HG03280 (cell line): Measurements from ENCODE around the gene FOXO6.

Experiments
- ATAC-seq: cut with Tn5 transposase; IDR thresholded peaks from one replicate; pipeline ENCODE4 v1.9.1; 2021; ENCODE audit warnings: mild to moderate bottlenecking, moderate library complexity; ENCODE audit not compliant: unreplicated experiment

Gene FOXO6

DNA sequence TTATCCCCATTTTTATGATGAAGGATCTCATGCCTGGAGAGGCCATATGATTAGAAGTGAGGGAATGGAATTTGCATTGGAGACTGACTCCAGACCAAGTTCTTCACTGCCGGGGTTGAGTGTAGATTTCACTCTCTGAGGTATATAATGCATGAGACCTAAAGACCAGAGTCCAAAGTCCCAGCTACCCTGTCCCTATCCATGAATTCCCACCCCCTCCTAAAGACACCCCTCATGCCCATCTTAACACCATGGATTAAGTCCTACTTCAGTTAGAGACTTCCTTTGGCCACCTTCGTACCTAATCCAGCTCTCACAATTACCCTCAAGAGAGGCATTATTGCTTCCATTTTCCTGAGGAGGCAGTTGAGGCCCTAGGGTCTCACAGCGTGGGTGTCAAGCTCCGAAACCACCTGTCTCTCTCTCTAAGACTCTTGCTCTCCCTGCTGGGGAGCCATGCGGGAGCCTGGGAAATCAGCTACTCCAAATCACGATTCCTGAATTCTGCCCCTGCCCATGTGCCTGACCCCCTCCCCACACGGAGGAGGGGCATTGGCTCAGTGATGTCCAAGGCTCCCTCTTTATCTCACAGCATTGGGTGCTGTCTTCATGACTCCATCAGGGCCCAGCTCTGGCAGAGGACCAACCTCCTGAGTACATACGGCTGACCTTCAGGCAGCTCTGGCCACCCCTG is 11.7 kb upstream of the FOXO6 start:
- ATAC-seq, result no peak

DNA sequence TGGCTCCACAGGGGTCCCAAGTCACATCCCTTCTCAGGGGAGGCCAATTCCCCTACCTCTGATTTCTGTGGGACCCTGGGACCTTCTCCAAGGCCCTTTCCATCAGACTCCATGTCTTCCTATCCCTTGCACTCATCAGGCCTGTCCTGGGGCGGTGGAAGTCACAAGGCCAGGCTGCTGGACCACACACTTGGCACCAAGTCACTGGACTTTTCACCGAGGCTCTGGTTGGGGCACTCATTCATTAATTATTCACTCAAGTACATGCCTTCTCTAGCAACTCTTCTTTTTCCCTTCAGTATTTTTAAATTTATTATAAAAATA is 11.2 kb upstream of the FOXO6 start:
- no peak for ATAC-seq

DNA sequence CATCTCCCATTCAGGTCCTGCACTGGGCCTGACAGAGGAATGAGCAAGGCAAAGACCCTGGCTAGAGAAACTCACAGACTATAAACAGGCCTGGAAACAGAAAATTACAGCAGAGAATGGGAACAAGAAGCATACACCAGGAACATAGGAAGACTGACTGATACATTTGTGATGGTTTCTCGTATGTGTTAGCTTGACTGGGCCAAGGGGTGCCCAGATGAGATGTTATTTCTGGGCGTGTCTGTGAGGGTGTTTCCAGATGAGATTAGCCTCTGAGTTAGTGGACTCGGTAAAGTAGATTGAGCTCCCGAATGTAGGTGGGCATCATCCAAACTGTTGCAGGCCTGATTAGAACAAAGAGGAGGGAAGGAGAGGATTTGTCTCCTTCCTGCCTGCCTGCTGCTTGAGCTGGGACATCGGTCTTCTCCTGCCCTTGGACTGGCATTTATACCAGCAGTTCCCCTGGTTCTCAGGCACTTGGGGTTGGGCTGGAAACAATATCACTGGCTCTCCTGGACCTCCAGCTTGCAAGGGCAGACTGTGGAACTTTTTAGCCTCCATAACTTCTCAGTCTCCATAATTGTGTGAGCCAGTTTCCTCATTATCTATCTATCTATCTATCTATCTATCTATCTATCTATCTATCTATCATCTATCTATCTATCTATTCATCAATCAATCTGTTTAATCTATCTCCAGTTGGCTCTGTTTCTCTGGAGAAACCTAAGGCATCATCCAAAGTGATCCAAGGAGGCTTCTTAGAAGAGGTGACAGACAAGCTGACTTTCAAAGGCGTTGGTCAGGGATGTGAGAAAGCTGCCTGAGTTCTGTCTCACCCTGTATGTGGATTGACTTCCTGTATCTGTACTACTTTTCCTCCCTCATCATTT is 9.7 kb upstream of the FOXO6 start:
- no peak for ATAC-seq

DNA sequence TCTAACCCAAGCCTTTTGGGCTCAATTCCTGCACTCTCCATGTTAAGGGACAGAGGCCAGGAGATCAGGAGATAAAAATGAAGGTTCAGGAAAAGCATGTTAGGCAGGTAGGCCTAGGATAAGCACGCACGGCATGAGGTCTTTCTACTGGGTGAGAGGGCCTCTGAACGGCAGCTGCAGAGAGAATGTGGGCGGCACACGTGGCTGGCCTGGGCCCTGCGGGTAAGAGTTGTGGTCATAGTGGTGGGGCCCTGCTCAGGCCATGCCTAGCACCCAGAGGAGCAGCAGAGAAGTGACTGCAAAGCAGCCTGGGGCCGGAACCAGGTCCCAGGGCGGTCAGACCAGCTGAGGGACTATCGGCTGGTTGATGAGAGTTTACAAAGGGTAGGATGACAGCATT is 7.5 kb upstream of the FOXO6 start:
- ATAC-seq, result peak; percentile 84

DNA sequence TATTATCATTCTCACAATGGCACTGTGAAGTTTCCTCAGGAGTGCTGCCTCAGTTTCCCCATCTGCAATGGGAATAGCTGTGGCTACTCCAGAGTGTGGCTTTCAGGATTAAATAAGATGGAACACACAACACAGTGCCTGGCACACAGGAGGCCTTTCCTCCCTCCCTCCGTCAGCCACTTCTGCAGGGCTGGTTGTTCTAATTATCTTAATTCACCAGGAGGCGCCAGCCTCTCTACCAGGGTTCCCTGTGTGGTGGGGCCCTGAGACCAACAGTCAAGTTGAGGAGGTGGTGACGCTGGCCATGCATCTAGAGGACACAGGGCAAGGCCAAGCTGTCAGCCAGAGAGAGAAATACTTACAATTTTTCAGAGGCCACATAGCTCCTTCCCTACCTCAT is 6.3 kb upstream of the FOXO6 start:
- ATAC-seq, result no peak

DNA sequence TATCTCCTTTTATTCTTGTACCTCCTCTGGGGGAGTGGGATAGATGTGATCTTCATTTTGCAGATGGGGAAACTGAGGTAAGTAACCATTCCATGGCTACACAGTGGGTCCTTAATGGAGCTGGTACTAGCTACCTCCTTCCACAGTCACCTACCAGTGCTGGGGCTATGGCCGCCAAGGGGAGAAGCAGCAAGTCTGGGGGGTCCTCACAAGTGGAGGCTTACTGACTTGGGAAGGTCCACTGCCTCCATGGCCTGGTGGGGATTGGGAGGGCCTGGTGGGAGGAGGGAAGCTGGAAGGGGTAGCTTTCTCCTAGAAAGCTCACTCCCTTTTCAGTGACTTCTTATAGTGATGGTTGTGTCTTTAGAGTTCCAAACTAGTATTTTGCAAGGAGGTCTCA is 5.9 kb upstream of the FOXO6 start:
- ATAC-seq, result no peak

DNA sequence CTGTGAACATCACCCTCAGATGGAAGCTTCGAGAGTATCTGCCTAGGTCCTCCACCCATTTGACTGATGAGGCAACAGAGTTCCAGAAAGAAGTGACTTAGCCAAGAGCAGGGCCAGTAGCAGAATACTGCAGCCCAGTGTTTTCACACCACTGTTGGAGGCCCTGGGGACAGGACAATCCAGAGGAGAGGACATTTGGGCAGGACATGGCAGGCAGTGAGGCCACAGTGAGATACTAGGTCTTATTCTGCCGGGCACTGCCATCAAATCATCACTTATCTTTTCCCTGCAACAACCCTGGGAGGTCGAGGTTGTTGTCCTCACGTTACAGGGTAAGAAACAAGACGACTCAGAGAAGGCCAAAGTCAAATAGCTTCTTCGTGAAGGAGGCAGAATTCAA is 5.5 kb upstream of the FOXO6 start:
- ATAC-seq, result no peak

DNA sequence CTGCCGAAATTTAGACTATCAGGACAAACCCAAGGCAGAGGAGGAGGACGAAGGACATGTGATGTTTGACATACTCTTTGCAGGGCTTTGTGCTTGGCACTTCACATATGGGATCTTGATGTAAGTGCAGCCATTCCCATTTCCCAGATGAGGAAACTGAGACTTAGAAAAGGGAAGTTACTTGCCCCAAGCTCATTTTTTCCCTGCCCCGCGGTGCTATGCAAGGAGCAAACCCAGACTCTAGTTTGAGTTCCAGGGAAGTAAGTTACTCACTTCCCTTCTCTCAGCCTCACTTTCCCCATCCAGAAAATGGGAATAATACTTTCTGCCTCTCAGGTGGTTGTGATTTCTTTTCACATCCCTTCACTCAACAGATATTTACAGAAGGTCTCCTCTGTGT is 4.5 kb upstream of the FOXO6 start:
- no peak for ATAC-seq

DNA sequence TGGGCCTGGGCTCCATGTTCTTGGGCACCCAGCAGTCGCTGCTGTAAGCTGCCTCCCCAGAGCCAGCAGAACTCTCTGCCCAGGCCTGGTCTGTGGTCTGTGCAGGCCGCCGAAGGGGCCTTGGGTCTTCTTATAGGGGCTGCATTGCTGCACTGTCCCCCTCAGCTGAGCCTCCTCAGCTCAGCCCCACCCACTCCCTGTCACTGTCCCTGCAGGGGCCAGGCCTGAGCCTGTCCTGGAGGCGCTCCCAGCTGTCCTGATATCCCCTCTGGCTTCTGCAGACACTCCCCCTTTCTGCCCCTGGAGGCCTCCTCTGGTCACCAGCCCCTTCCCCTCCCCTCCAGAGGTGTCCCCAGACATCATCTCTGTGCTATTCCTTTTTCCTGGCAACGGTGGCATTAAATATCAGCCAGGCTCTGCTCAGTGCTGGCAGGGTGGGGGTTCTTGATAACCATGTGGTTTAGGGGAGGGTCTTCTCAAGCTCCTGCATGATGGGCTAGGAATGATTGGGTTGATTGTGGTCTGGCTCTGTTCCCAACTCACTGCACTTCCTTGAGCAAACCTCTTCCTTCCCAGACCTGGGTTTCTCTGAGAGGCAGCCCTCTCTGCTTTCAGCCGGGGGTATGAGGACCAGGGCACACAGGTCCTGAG is 3.7 kb upstream of the FOXO6 start:
- ATAC-seq, result no peak

DNA sequence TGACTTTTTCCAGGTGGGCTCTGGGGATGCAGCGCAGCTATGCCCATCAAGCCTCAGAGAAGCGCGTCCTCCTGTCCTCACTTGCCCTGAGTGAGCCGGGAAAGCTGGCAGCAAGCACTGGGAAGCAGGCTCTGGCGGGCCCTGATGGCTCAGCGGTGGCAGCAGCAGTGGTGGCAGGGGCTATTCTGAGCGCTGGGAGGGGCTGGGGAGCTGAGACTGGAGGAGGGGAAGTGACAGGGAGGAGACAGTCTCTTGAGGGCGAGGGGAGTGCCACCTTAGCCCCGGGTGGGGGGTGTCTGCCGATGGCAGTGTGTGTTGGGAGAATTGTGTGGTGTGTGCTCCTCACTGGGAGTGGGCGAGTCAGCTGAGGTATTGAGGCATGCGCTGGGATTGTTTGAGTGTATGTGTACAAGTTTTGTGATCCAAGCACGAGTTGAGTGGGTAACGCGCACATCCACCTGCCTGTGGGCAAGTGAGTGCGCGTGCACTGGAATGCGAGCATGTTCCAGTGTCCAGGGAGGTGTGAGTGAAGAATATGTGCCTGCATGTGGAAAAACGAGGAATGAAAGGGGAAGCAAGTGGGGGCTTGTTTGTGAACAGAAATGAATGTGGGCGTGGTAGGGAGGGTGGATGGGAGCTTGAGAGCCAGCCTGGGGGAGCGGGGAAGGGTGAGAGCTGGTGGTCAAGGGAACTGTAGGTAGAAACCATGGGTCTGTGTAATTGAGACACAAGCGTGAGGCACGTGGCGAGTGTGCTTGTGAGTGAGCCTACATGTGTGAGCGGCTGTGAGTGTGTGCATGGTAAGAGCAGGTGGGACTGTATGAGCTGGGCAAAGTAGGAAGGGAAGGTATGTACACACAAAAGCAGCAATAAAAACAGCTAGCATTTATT is 2.9 kb upstream of the FOXO6 start:
- no peak for ATAC-seq

DNA sequence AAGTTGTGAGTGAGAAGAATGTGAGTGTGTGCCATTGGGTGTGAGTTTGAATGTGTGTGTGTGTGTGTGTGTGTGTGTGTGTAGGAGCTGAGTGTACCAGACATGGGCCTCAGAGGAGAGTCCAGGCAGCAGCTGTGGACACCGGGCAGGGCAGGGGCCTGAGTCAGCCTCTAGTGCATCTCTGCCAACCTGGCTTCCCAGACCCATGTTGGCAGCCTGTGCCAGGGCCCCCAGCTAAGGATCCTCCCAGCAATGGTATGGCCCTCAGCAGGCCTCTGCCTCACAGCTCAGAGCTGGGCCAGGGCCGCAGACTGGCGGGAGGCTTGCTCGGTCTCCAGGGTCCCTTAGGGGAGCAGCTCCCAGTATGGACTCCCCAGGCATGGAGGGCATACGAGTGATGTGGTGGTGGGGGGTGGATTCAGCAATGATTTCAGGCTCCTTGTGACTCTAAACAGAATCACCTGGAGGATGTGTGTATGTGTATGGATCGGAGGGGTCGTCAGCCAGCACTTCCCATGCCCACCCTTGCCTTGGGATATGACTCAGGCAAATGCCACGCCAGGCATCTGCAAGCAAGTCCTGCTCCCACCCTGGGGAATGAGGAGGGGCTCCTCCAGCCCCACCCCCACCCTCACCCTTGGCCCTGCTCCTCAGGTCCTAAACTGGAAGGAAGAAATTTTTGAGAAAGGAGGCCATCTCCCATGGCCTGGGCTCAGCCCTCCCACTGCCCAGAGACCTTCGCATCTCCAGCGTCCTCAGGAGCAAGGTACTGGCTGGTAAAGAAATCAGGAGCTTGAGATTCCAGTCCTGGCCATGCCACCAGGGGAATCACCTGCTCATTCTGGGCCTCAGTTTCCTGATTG is 1.8 kb upstream of the FOXO6 start:
- no peak for ATAC-seq

DNA sequence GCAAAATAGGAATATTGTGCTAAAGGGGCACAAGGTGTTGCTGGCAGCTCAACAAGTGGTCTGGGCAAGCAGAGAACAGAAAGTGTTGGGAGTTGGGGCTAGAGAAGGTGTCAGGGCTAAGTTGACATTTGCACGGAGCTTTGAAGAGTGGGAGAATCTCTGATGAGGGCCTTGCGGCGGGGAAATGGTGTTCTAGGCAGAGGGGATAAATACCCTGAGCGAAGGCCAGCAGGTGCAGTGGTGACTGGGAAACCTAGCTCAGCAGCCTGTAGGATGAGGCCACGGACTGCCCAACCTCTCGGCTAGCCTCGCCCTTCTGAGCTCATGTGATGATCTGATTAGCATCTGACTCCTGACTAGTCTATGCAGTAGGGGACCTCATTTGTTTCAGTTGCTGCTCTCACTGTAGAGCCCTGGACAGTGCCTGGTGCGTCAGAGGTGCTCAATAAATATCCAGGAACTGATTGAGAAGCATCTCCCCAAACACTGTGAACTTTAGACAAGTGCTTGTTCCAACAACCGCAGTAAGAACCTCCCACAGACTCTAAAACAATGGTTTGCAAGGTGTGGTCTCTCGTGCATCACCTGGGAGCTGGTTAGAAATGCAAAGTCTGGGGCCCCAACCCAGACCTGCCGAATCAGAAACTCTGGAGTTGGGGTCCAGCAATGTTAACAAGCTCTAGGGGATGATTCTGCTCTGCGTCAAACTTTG is 1.0 kb upstream of the FOXO6 start:
- no peak for ATAC-seq

DNA sequence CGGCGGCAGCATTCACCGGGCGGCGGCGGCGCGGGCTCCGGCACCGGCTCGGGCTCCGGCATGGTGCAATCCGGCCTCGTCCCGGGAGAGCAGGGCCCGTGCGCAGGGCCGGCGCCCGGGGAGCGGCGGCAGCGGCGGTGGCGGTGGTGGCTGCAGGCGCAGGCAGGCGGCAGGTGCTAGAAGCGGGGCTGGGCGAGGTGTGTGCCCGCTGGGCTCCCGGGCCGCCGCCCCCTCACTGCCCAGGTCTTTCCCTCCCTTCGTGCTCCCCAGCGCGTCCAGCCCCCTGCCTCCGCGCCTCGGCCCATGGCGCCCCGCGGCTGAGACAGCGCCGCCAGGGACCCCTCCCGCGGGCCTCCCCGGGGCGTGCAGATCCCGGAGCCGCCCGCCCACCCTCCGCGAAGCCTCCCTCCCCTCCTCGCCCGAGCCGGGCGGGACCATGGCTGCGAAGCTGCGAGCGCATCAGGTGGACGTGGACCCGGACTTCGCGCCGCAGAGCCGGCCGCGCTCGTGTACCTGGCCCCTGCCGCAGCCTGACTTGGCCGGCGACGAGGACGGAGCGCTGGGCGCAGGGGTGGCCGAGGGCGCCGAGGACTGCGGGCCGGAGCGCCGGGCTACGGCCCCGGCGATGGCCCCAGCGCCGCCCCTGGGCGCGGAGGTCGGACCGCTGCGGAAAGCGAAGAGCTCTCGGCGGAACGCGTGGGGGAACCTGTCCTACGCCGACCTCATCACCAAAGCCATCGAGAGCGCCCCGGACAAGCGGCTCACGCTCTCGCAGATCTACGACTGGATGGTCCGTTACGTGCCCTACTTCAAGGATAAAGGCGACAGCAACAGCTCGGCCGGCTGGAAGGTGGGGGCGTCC is 492 bp downstream of the FOXO6 start:
- ATAC-seq, result peak; percentile 21

DNA sequence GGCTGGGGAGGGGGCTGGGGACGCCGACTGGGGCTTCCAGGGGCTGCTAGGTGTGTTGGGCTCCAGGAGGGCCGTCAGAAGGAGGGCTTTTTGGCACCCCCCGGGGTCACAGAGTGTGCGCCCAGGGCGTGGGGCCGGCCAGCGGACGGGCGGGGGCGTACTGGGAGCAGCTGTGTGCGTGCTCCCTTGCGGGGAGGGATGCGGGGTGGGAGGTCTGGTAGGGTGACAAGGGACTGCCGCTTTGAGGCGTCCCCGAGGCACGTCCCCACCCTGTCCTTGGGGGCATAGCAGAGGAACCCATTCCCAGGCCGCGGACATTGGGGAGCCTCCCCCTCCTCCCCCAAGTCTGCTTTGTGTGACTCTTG is 1.1 kb downstream of the FOXO6 start:
- ATAC-seq, result no peak

DNA sequence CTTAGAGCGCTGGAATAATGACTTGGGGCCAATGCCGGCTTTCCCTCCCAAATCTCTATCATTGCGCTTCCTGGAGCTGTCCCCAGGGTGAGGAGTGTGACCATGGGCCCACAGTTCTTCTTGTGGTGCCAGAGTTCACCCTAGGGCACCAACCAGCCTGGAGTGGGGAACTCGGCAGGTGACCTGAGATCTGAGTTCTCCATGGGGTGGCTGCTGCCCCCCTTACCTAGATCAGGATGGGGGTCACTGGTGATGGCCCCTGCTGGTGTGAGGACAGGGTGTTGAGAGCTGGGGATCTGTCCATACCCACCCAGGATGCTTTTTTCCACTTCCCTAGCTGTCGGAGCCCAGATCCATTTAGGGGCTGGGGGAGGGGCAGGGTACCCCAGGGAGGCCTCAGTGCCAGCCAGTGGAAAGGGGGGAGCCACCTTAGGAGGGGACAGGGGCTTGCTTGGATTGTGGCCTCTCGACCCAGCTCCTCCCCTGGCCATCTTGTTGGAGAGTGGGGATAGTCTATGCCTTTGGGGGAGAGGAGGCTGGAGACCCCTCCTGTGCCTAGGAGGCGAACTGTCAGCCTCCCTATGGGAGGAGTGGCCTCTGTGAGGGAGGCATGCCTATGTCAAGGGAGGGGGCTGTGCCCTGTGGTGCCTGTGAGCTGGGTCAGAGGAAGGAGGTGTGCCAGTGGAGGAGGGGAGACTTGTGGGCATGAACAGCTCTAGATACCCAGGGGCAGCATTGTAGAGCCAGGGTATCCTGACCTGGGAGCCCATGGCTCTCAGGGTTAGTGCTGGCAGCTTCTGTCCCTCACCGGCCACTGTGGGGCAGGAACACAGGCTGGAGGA is 1.7 kb downstream of the FOXO6 start:
- ATAC-seq, result no peak

DNA sequence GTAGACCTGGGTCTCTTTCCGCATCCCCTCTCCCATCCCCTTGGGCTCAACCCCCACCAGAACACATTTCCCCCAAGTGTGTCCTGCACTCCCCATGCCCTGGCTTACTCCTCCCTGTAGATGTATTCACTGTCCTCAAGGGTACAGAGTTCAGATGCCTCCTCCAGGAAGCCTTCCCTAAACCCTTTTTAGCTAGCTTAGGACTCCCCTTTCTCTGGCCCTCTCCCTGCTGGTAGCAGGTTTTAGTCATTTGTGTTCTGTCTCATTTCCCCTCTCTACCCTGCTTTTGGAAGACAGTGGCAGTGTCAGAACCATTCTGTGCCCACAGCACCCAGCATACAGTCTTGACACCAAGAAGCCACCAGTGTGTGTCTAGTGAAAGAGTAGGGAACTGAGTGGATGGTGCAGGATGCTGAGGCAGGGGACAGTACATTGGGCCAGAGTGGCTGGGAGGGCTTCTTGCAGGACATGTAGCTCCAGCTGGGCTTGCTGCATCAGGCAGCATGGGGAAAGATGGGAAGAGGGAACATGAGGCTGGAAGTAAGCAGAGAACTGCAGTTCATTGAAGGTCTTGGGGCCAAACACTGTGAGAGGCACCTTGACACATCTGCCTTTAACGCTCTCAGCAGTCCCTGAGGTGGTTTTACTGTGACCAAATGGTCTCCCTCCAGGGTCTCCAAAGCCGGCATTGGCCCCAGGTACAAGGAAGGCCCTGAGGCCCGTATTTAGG is 2.5 kb downstream of the FOXO6 start:
- no peak for ATAC-seq
